HEK293 (cell line): ENCODE results near the gene CLPSL2.

Source experiments
- CTCF ChIP-seq: fragments of 450-650 bp; formaldehyde crosslinking; IDR thresholded peaks from 2 replicates; pipeline ENCODE4 v1.5.1; 2016; ENCODE audit warnings: missing biosample characterization, missing genetic modification characterization
- REST ChIP-seq: fragments of 450-650 bp; formaldehyde crosslinking; IDR thresholded peaks from 2 replicates; pipeline ENCODE4 v1.5.1; 2016; ENCODE audit warnings: missing biosample characterization, missing genetic modification characterization
- ZNF639 ChIP-seq: fragments of 450-650 bp; formaldehyde crosslinking; IDR thresholded peaks from 2 replicates; pipeline ENCODE4 v1.5.1; 2016; ENCODE audit warnings: missing biosample characterization, missing genetic modification characterization

GRCh38 chr6:35754452-35755277 lies 21.7 kb upstream of the CLPSL2 start:
- TF ChIP-seq CTCF, result no peak
- no peak for TF ChIP-seq ZNF639 (tag by site-specific recombination)
- no peak for TF ChIP-seq REST
